ENCODE measurements around the gene MED27.

DNA sequence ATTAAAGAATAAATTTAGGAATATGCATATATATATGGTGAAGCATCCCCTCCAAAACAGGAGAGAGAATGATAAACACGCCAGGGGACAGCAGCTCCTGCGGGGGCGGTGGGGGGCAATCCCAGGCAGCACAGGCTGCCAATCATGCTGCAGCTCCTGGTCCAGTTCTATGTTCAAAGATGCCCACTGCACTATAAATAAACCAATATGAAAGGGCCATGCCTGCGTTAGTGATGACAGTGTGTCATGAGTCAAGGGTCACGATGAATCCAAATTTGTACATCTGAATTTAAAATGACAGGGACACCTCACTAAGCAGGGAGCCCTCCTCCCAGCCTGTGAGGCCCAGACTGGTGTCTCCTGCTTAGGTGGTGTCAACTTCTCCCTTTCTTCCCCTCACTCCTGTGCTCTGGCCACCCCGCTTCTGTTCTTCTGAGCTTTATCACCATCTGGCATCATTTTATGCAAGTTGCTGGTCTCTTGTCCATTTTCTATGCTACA lies 153.9 kb downstream of the MED27 start:
- TF ChIP-seq CTCF (IDR thresholded peaks at IDR 0.05; ENCODE audit: borderline replicate concordance, extremely low read depth, low read length, poor library complexity, severe bottlenecking) (no peak), EZH2 (IDR thresholded peaks at IDR 0.05; ENCODE audit: borderline replicate concordance, low read depth, low read length, severe bottlenecking) (no peak)

All from DND-41 (cell line).